Measurements from ENCODE around the gene PXMP2.
"Not testable (repeated sequence)": the region's sequence is repeated elsewhere in the genome, so short reads cannot be mapped to it uniquely, and the experiment has no call there.

The PXMP2 gene

GRCh38 chr12:132689227-132689626, 1.8 kb downstream of the PXMP2 start:
- TF ChIP-seq CTCF (conservative IDR thresholded peaks at IDR 0.05; ENCODE audit: low read length) (no peak), EZH2phosphoT487 (IDR thresholded peaks at IDR 0.05; ENCODE audit: borderline replicate concordance) (no peak)
- Histone ChIP-seq H3K4me3 (ENCODE audit: low read length, poor library complexity, severe bottlenecking) (peak overlapping the region; percentile 56), H2AFZ (ENCODE audit: low read length) (no peak overlapping the region), H3K27me3 (ENCODE audit: insufficient read depth, low read length, poor library complexity, severe bottlenecking) (no peaks in the 10 kb centered on the region), H4K20me1 (ENCODE audit: insufficient read depth, low read length, poor library complexity, severe bottlenecking) (peaks cover 24% of the 10 kb centered on the region), H3K36me3 (ENCODE audit: insufficient read depth, low read length) (no peaks in the 10 kb centered on the region), H3K9me3 (ENCODE audit: insufficient read depth, low read depth, low read length) (no peaks in the 10 kb centered on the region), H3K4me1 (ENCODE audit: insufficient read depth, low read length, poor library complexity, severe bottlenecking) (peaks cover 13% of the 10 kb centered on the region), H3K9me2 (replicated peaks; ENCODE audit: low read depth, low read length) (no peaks in the 10 kb centered on the region), H3K4me2 (ENCODE audit: low read depth, low read length, poor library complexity, severe bottlenecking) (peak overlapping the region; percentile 57), H3K79me2 (ENCODE audit: insufficient read depth, low read length) (peaks cover 36% of the 10 kb centered on the region), H3K9ac (ENCODE audit: low read depth, low read length, poor library complexity, severe bottlenecking) (peak overlapping the region; percentile 11), H3F3A (ENCODE audit: low read depth) (peaks cover 12% of the 10 kb centered on the region)

- no peaks in the 10 kb centered on the region for H3K27me3 ChIP-seq (ENCODE audit: insufficient read depth, low read length, poor library complexity, severe bottlenecking)
- peak overlapping the region; percentile 57 for H3K4me2 ChIP-seq (ENCODE audit: low read depth, low read length, poor library complexity, severe bottlenecking)
- TF ChIP-seq CTCF (conservative IDR thresholded peaks at IDR 0.05; ENCODE audit: low read length), result no peak
- no peak for TF ChIP-seq EZH2phosphoT487 (IDR thresholded peaks at IDR 0.05; ENCODE audit: borderline replicate concordance)
- H3K79me2 ChIP-seq (ENCODE audit: insufficient read depth, low read length), result peaks cover 33% of the 10 kb centered on the region
- H3K9me3 ChIP-seq (ENCODE audit: insufficient read depth, low read depth, low read length), result no peaks in the 10 kb centered on the region
- H3K9me2 ChIP-seq (replicated peaks; ENCODE audit: low read depth, low read length), result no peaks in the 10 kb centered on the region
- H2AFZ ChIP-seq (ENCODE audit: low read length), result no peak overlapping the region
- peaks cover 12% of the 10 kb centered on the region for H3F3A ChIP-seq (ENCODE audit: low read depth)
- peaks cover 12% of the 10 kb centered on the region for H3K4me1 ChIP-seq (ENCODE audit: insufficient read depth, low read length, poor library complexity, severe bottlenecking)
- peaks cover 23% of the 10 kb centered on the region for H4K20me1 ChIP-seq (ENCODE audit: insufficient read depth, low read length, poor library complexity, severe bottlenecking)
- peak overlapping the region; percentile 56 for H3K4me3 ChIP-seq (ENCODE audit: low read length, poor library complexity, severe bottlenecking)
- H3K36me3 ChIP-seq (ENCODE audit: insufficient read depth, low read length), result no peaks in the 10 kb centered on the region
- H3K9ac ChIP-seq (ENCODE audit: low read depth, low read length, poor library complexity, severe bottlenecking), result no peak overlapping the region
These were observed 2.7 kb downstream of the PXMP2 start for GRCh38 chr12:132690112-132690511.

- H3K9me3 ChIP-seq (ENCODE audit: insufficient read depth, low read depth, low read length); H3K27me3 ChIP-seq (ENCODE audit: insufficient read depth, low read length, poor library complexity, severe bottlenecking); H3K4me2 ChIP-seq (ENCODE audit: low read depth, low read length, poor library complexity, severe bottlenecking); H2AFZ ChIP-seq (ENCODE audit: low read length); H3K9me2 ChIP-seq (replicated peaks; ENCODE audit: low read depth, low read length); H3K4me1 ChIP-seq (ENCODE audit: insufficient read depth, low read length, poor library complexity, severe bottlenecking); H3K4me3 ChIP-seq (ENCODE audit: low read length, poor library complexity, severe bottlenecking); H3K9ac ChIP-seq (ENCODE audit: low read depth, low read length, poor library complexity, severe bottlenecking): not testable (repeated sequence)
- peaks cover 10% of the 10 kb centered on the region; the same call in 1 of the 2 replicates for H3K36me3 ChIP-seq (ENCODE audit: insufficient read depth, low read length)
- H3K79me2 ChIP-seq (ENCODE audit: insufficient read depth, low read length), result peaks cover 14% of the 10 kb centered on the region
- H3F3A ChIP-seq (ENCODE audit: low read depth), result peaks cover 12% of the 10 kb centered on the region
- H4K20me1 ChIP-seq (ENCODE audit: insufficient read depth, low read length, poor library complexity, severe bottlenecking), result peaks cover 12% of the 10 kb centered on the region
These were observed 4.6 kb downstream of the PXMP2 start for GRCh38 chr12:132692030-132692429.

GRCh38 chr12:132694888-132695287, 7.5 kb downstream of the PXMP2 start:
- H3K27me3 ChIP-seq (ENCODE audit: insufficient read depth, low read length, poor library complexity, severe bottlenecking); H3K9me3 ChIP-seq (ENCODE audit: insufficient read depth, low read depth, low read length); H2AFZ ChIP-seq (ENCODE audit: low read length); H3K79me2 ChIP-seq (ENCODE audit: insufficient read depth, low read length); H3K9me2 ChIP-seq (replicated peaks; ENCODE audit: low read depth, low read length); H3K4me2 ChIP-seq (ENCODE audit: low read depth, low read length, poor library complexity, severe bottlenecking); H3K9ac ChIP-seq (ENCODE audit: low read depth, low read length, poor library complexity, severe bottlenecking); H3K4me3 ChIP-seq (ENCODE audit: low read length, poor library complexity, severe bottlenecking); H4K20me1 ChIP-seq (ENCODE audit: insufficient read depth, low read length, poor library complexity, severe bottlenecking); H3K4me1 ChIP-seq (ENCODE audit: insufficient read depth, low read length, poor library complexity, severe bottlenecking): not testable (repeated sequence)
- Histone ChIP-seq H3K36me3 (ENCODE audit: insufficient read depth, low read length) (peaks cover 13% of the 10 kb centered on the region; the same call in 1 of the 2 replicates), H3F3A (ENCODE audit: low read depth) (peaks cover 12% of the 10 kb centered on the region)
